K562 (cell line): Measurements from ENCODE around the gene TKTL1. TPM values are rescaled to one million over a fixed set of nuclear protein-coding genes. Genes with fewer than 3 reads are reported as not detected.

Experiments used
- CREM ChIP-seq: IDR thresholded peaks from 2 replicates; pipeline ENCODE4 v1.6.1; 2014; ENCODE audit warnings: antibody characterized with exemption, low read depth
- EGR1 ChIP-seq: fragments of 450-650 bp; conservative IDR thresholded peaks from 2 replicates; pipeline ENCODE4 v1.6.1; 2017; ENCODE audit warnings: mild to moderate bottlenecking
- FOSL1 ChIP-seq: fragments of 200-800 bp; sonication (Bioruptor generic); conservative IDR thresholded peaks from 2 replicates; pipeline ENCODE4 v1.6.1; 2016; ENCODE audit warnings: missing genetic modification characterization, missing compliant biosample characterization
- HSF4 ChIP-seq: fragments of 250-450 bp; sonication (Bioruptor Pico); IDR thresholded peaks from 2 replicates; pipeline ENCODE4 v2.1.2; 2022; ENCODE audit warnings: mild to moderate bottlenecking, moderate library complexity, borderline replicate concordance
- KLF6 ChIP-seq: fragments of 250-450 bp; sonication (Bioruptor Pico); IDR thresholded peaks from 2 replicates; pipeline ENCODE4 v1.4.0; 2020; ENCODE audit warnings: mild to moderate bottlenecking, moderate library complexity, borderline replicate concordance
- MAFF ChIP-seq: IDR thresholded peaks from 2 replicates; pipeline ENCODE4 v1.6.1; 2012; ENCODE audit warnings: low read length, improper control_type of control experiment
- TAF9B ChIP-seq: fragments of 450-650 bp; IDR thresholded peaks from 2 replicates; pipeline ENCODE4 v1.6.1; 2018; ENCODE audit warnings: mild to moderate bottlenecking; ENCODE audit not compliant: partially characterized antibody
- polyA plus RNA-seq, 8 experiments: library from polyadenylated mRNA; depleted of rRNA in 4 of 8; stranded (reverse) in 5 of 8; unstranded in 3 of 8; fragments of >200 nt; fragmentation: Nextera tagmentation in 2 of 8; fragmentation: Illumina TruSeq in 1 of 8; extraction: Ambion mirVana in 2 of 8; extraction: Trizol in 1 of 8; gene quantifications; 2 replicates each; pipeline versions ENCODE4 v1.2.1 to v1.2.3, GENCODE V29; 2011 to 2014; ENCODE audit warnings: inconsistent platforms in 1 of 8, missing spikeins in 1 of 8
- total RNA-seq, 7 experiments: library from RNA; depleted of rRNA in 6 of 7; stranded (reverse); fragments of >200 nt in 6 of 7; fragmentation: Illumina TruSeq in 2 of 7; extraction: Trizol in 2 of 7; gene quantifications; 2 replicates each; pipeline versions ENCODE4 v1.2.1 to v1.2.3, GENCODE V29; 2011 to 2021; ENCODE audit warnings: low replicate concordance in 1 of 7
- TF ChIP-seq, protein P1 (sequence below), 2 experiments: fragments of 450-650 bp in 1 of 2; sonication (generic) in 1 of 2; formaldehyde crosslinking in 1 of 2; IDR thresholded peaks in 1 of 2; conservative IDR thresholded peaks in 1 of 2; 2 replicates each; pipeline versions ENCODE4 v1.6.1 to v1.8.1; 2016 to 2023; ENCODE audit warnings: mild to moderate bottlenecking in 2 of 2, moderate library complexity in 2 of 2, inconsistent platforms in 1 of 2, missing genetic modification reagents in 1 of 2
- TF ChIP-seq, protein P2 (sequence below): fragments of 150-350 bp; conservative IDR thresholded peaks from 2 replicates; pipeline ENCODE4 v1.6.1; 2014; ENCODE audit warnings: low read length
- TF ChIP-seq, protein P3 (sequence below): fragments of 450-650 bp; IDR thresholded peaks from 2 replicates; pipeline ENCODE4 v1.6.1; 2017; ENCODE audit warnings: antibody characterized with exemption, mild to moderate bottlenecking
- TF ChIP-seq, protein P4 (sequence below), 2 experiments: fragments of 450-650 bp; conservative IDR thresholded peaks; 2 replicates each; pipeline ENCODE4 v1.6.1; 2017; ENCODE audit warnings: mild to moderate bottlenecking in 2 of 2, moderate library complexity in 2 of 2

The TKTL1 gene
- total and polyA plus RNA-seq, 9 of the 15 experiments (the other 6 are each of a cell fraction or from before 2014, with no cell fraction given): 0.18 to 0.71 (median 0.38) TPM

DNA sequence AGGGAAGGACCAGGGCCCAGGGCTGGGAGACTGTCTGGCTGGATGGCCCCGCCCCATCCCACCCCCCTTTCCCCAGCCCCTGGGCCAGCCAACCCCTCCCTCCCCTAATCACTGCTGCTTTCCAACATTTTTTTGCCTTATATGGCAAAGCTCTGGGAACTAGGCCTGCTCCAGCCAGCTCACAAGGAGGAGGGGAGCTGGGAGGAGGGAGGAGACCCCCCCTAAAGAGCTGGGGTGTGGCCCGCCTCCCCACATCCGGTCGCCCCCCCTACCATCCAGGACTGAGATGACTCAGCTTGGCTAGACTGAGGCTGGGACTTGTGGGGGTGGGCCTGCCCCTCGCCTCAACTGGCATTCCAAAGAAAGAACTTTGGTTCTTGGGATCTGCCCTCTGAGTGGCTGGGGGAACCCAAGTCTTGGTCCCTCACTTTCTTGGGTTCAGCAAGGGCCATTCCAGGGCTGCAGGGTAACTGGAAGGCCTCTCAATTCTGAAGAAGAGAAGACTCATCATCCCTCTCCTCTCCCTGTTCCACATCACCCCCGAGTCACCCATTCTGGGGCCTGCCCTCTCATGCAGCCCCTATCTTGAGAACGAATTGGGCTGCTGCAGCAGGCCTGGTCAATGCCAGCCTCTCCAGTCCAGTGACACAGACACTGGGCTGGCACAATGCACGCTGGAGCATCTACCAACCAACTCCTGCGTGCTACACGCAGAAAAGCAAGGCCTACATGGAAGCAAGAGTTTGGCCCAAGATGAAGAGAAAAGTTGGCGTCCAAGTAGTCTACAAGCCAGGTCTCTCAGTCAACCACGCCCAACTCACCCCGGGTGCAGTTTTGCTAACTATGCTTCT lies 74.1 kb downstream of the TKTL1 start (continued):
- TF ChIP-seq KLF6: peak; percentile 85; the same call in 1 of the 2 replicates
- TF ChIP-seq, protein P1, sequence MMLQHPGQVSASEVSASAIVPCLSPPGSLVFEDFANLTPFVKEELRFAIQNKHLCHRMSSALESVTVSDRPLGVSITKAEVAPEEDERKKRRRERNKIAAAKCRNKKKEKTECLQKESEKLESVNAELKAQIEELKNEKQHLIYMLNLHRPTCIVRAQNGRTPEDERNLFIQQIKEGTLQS (IDR thresholded peaks at IDR 0.05): peak; percentile 74
- TF ChIP-seq, protein P1 (CRISPR knock-in tag; conservative IDR thresholded peaks at IDR 0.05): no peak
- 0 out of 2 replicates have a peak, but pooled peaks have one; percentile 38 for TF ChIP-seq CREM
- TF ChIP-seq TAF9B: peak; percentile 27
- peak; percentile 48 for TF ChIP-seq FOSL1 (tag)
- TF ChIP-seq, protein P2, sequence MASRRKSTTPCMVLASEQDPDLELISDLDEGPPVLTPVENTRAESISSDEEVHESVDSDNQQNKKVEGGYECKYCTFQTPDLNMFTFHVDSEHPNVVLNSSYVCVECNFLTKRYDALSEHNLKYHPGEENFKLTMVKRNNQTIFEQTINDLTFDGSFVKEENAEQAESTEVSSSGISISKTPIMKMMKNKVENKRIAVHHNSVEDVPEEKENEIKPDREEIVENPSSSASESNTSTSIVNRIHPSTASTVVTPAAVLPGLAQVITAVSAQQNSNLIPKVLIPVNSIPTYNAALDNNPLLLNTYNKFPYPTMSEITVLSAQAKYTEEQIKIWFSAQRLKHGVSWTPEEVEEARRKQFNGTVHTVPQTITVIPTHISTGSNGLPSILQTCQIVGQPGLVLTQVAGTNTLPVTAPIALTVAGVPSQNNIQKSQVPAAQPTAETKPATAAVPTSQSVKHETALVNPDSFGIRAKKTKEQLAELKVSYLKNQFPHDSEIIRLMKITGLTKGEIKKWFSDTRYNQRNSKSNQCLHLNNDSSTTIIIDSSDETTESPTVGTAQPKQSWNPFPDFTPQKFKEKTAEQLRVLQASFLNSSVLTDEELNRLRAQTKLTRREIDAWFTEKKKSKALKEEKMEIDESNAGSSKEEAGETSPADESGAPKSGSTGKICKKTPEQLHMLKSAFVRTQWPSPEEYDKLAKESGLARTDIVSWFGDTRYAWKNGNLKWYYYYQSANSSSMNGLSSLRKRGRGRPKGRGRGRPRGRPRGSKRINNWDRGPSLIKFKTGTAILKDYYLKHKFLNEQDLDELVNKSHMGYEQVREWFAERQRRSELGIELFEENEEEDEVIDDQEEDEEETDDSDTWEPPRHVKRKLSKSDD: no peak
- TF ChIP-seq, protein P3, sequence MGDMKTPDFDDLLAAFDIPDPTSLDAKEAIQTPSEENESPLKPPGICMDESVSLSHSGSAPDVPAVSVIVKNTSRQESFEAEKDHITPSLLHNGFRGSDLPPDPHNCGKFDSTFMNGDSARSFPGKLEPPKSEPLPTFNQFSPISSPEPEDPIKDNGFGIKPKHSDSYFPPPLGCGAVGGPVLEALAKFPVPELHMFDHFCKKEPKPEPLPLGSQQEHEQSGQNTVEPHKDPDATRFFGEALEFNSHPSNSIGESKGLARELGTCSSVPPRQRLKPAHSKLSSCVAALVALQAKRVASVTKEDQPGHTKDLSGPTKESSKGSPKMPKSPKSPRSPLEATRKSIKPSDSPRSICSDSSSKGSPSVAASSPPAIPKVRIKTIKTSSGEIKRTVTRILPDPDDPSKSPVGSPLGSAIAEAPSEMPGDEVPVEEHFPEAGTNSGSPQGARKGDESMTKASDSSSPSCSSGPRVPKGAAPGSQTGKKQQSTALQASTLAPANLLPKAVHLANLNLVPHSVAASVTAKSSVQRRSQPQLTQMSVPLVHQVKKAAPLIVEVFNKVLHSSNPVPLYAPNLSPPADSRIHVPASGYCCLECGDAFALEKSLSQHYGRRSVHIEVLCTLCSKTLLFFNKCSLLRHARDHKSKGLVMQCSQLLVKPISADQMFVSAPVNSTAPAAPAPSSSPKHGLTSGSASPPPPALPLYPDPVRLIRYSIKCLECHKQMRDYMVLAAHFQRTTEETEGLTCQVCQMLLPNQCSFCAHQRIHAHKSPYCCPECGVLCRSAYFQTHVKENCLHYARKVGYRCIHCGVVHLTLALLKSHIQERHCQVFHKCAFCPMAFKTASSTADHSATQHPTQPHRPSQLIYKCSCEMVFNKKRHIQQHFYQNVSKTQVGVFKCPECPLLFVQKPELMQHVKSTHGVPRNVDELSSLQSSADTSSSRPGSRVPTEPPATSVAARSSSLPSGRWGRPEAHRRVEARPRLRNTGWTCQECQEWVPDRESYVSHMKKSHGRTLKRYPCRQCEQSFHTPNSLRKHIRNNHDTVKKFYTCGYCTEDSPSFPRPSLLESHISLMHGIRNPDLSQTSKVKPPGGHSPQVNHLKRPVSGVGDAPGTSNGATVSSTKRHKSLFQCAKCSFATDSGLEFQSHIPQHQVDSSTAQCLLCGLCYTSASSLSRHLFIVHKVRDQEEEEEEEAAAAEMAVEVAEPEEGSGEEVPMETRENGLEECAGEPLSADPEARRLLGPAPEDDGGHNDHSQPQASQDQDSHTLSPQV: 0 out of 2 replicates have a peak, but pooled peaks have one; percentile 30
- peak; percentile 7; the same call in 1 of the 2 replicates for TF ChIP-seq MAFF
- TF ChIP-seq, protein P4, sequence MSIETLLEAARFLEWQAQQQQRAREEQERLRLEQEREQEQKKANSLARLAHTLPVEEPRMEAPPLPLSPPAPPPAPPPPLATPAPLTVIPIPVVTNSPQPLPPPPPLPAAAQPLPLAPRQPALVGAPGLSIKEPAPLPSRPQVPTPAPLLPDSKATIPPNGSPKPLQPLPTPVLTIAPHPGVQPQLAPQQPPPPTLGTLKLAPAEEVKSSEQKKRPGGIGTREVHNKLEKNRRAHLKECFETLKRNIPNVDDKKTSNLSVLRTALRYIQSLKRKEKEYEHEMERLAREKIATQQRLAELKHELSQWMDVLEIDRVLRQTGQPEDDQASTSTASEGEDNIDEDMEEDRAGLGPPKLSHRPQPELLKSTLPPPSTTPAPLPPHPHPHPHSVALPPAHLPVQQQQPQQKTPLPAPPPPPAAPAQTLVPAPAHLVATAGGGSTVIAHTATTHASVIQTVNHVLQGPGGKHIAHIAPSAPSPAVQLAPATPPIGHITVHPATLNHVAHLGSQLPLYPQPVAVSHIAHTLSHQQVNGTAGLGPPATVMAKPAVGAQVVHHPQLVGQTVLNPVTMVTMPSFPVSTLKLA (conservative IDR thresholded peaks at IDR 0.05): 0 out of 4 replicates have a peak, but pooled peaks of 1 of the 2 experiments have one; percentile 16
- TF ChIP-seq EGR1: peak; percentile 76
- TF ChIP-seq HSF4 (CRISPR knock-in tag): no peak
